Stimulated activated CD4-positive, alpha-beta T cell treated with anti-CD3 and anti-CD28 coated beads, TNF-alpha, amount 100 ng/mL, for 48 hours (primary cell): ENCODE measurements around the gene ACOT12.

Experiments
- DNase-seq, 3 donors: peaks; one replicate each; pipeline ENCODE4 v3.0.0-alpha.2; 2020; ENCODE audit warnings: low read depth in 3 of 3

Gene ACOT12

GRCh38 chr5:81400375-81400774 lies 6.4 kb upstream of the ACOT12 start:
- DNase-seq, result no peak

DNA sequence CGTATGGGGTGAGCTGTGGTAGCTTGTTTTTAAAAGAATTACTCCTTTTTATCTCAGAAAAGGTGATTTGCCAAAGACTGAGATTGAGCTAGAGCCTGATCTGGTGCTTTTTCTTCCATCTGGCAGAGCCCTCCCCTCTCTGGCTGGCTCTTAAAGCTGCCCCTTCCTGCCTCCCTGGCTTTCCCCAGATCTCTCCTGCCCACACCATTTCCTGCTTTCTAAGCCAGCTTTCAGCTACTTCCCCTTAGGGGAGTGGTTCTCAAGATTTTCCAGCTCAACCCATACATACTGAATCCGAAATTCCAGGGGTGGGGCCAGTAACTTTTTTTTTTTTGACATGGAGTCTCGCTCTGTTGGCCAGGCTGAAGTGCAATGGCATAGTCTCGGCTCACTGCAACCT lies 4.8 kb upstream of the ACOT12 start:
- DNase-seq, result no peak

DNA sequence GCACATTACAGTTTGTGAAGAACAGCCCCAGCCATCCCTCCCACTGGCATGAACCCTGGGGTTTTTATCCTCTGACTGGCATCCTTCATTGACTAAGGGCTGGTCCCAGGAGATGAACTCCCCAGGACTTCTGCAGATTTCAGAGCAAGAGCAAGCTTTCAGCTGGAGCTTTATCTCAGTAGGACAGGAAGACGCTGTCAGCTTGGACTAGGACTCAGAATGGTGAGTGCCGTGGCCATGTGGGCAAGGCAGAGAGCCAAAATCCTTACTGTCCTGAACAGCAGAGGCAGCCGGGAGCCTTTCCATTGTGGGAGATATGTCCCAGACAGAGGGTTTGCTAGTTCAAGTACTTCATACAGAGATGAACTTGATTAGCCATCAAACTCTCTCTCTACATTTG lies 3.2 kb upstream of the ACOT12 start:
- DNase-seq, result no peak

- DNase-seq, result no peak
These were observed 1.3 kb upstream of the ACOT12 start for GRCh38 chr5:81395262-81395661.

DNA sequence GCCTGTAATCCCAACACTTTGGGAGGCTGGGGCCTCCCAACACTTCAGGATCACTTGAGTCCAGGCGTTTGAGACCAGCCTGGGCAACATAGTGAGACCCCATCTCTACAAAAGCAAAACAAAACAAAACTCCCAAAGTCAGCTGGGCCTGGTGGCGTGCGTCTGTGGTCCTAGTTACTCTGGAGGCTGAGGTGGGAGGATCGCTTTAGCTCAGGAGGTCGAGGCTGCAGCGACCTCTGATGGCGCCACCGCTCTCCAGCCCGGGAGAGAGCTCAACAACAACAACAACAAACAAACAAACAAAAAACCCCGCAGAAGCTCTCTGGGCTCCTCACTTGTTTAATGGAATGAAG lies 528 bp downstream of the ACOT12 start:
- DNase-seq, result no peak

GRCh38 chr5:81389025-81389424 lies 4.9 kb downstream of the ACOT12 start:
- DNase-seq, result no peak

- DNase-seq, result no peak
These were observed 5.8 kb downstream of the ACOT12 start for GRCh38 chr5:81388169-81388568.

- DNase-seq, result no peak
These were observed 10.1 kb downstream of the ACOT12 start for GRCh38 chr5:81383867-81384266.

DNA sequence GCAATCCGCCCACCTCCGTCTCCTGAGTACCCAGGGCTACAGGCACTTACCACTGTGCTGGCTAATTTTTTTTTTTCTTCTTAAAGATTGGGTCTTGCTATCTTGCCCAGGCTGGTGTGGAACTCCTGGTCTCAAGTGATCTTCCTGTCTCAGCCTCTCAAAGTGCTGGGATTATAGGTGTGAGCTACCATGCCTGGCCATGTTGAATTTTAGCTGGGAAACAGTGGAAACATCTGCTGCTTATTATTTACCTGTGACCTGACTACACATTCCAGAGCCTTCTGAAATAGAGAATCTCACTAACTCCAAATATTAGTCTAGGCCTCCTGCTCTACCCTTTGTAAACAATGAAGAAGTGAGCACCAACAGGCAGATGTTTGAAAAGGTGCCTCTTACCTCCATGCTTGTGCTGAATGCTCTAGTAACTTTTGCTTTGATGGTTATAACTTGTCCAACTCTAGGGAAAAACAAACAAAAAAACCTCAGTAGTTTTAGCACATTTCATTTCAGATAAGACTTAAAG lies 22.5 kb downstream of the ACOT12 start:
- no peak for DNase-seq

GRCh38 chr5:81370912-81371311 lies 23.0 kb downstream of the ACOT12 start:
- DNase-seq, result no peak

GRCh38 chr5:81365541-81365940 lies 28.4 kb downstream of the ACOT12 start:
- no peak for DNase-seq

- no peak for DNase-seq
These were observed 30.7 kb downstream of the ACOT12 start for GRCh38 chr5:81363093-81363871.

DNA sequence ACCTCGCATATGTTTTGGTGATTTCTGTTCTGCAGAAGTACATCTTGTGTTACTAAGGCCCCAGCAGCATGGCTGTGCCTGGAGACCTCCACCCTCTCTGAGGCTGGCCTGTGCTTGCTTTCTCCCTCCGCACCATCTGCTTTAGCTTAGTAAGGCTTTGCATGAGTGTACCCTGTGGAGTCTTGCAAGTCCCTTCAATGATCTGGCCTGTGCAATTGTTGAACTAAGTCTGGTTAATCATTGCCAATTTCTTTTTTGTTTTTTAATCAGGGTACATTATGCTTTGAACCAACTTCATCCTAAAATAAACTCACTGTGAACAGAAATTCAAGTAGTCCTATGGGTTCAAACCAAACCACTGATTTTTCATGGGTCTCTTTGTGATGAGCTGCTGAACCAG lies 32.3 kb downstream of the ACOT12 start:
- DNase-seq, result no peak

DNA sequence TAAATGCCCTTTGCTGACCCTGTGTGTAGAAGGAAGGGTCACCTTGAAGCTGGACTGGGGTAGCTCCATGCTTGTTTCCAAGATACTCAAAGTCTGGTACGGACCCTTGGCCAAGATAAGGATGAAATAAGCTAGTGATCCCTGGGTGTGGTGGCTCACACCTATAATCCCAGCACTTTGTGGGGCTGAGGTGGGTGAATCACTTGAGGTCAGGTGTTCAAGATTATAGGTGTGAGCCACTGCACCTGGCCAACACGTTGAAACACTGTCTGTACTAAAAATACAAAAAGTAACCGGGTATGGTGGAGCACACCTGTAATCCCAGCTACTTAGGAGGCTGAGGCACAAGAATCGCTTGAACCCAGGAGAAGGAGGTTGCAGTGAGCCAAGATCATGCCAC lies 33.3 kb downstream of the ACOT12 start:
- DNase-seq, result no peak

- DNase-seq, result no peak
These were observed 34.1 kb downstream of the ACOT12 start for GRCh38 chr5:81359881-81360280.

- no peak for DNase-seq
These were observed 34.8 kb downstream of the ACOT12 start for GRCh38 chr5:81359108-81359507.

DNA sequence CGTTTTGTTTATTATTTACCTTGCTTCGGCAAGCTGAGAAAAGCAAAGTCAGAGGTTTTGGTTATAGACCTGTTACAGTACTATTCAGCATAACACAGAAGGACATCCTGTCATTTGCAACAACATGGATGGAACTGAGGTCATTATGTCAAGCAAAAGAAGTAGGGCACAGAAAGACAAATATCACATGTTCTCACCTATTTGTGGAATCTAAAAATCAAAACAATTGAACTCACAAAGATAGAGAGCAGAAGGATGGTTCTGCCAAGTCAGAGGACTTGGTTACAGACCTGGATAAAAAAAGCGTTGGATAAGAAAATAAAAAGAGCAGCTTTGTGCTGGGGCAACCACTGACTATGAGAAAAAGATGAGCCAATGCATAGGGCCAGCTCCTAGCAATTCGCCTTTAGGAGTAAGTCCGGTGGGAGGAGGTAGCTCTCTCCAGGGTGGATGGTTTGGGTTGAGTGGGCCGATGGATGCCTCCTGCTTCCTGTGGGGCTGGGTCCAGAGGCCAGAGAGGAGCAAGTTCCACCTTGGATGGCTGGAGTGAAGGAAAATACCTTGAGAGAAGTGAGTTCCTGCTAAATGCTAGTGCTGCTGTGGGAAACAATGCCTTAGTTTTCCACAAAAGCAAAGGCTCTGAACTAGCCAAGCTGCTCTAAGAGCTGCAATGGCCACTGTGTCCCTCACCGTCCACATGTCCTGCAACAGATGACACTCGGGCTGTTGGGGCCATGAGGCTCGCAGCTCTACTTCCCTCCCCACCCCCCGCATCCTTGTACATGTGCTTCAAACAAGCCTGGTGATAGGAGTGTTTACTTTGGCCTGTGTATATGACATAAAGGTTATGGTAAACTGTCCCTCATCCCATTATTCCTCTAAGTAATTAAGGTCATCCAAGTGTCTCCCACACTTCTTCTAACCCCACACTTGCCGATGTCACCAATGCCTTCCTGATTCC lies 38.4 kb downstream of the ACOT12 start:
- DNase-seq, result no peak

GRCh38 chr5:81354093-81354492 lies 39.8 kb downstream of the ACOT12 start:
- no peak for DNase-seq

- DNase-seq, result no peak
These were observed 40.7 kb downstream of the ACOT12 start for GRCh38 chr5:81353189-81353588.

GRCh38 chr5:81350507-81350906 lies 43.4 kb downstream of the ACOT12 start:
- DNase-seq, result no peak

GRCh38 chr5:81349161-81349560 lies 44.8 kb downstream of the ACOT12 start:
- DNase-seq, result no peak

GRCh38 chr5:81345411-81346003 lies 48.4 kb downstream of the ACOT12 start:
- DNase-seq, result no peak
